A673 (cell line): ENCODE measurements around the gene AMBRA1. TPM values are rescaled to one million over a fixed set of nuclear protein-coding genes. Genes with fewer than 3 reads are reported as not detected.

Experiments
- BruUV-seq: library from RNA; stranded (reverse); fragments of 400-500 nt; replicated peaks from 2 replicates; lab custom pipeline; 2021; lab: Mats Ljungman, UMichigan
- CTCF ChIA-PET: fragments of 300-600 bp; sonication (Branson Sonifier 250); formaldehyde crosslinking; loops from one replicate; lab custom pipeline; 2022; ENCODE audit warnings: antibody characterized with exemption; lab: Charles Lee
- POLR2A ChIA-PET: fragments of 300-600 bp; sonication (Branson Sonifier 250); formaldehyde crosslinking; loops from one replicate; lab custom pipeline; 2022; ENCODE audit warnings: antibody characterized with exemption; ENCODE audit not compliant: low non-redundant PET; lab: Charles Lee
- DNase-seq: peaks from one replicate; pipeline ENCODE4 v3.0.0-alpha.2; 2015; ENCODE audit warnings: low spot score
- H3K27ac ChIP-seq: fragments of 200-600 bp; sonication (generic); 2 replicates; pipeline ENCODE4 v1.5.1; 2016; ENCODE audit warnings: mixed run types, low read depth, mild to moderate bottlenecking, mixed read lengths, antibody characterized with exemption, low read length; ENCODE audit not compliant: poor library complexity, severe bottlenecking
- H3K27me3 ChIP-seq: fragments of 200-600 bp; sonication (generic); replicated peaks from 2 replicates; pipeline ENCODE4 v1.6.1; 2017; ENCODE audit warnings: mixed run types, low read depth, mild to moderate bottlenecking, mixed read lengths, antibody characterized with exemption, low read length; ENCODE audit not compliant: insufficient read depth, poor library complexity
- H3K36me3 ChIP-seq: fragments of 200-600 bp; sonication (generic); 2 replicates; pipeline ENCODE4 v1.6.1; 2016; ENCODE audit warnings: mixed run types, mild to moderate bottlenecking, mixed read lengths, antibody characterized with exemption, low read length; ENCODE audit not compliant: insufficient read depth, poor library complexity, severe bottlenecking
- H3K4me1 ChIP-seq: fragments of 200-600 bp; sonication (generic); 2 replicates; pipeline ENCODE4 v1.6.1; 2017; ENCODE audit warnings: mixed run types, mild to moderate bottlenecking, mixed read lengths, antibody characterized with exemption, low read length; ENCODE audit not compliant: insufficient read depth, poor library complexity, severe bottlenecking
- H3K4me3 ChIP-seq: fragments of 200-600 bp; sonication (generic); 2 replicates; pipeline ENCODE4 v1.5.1; 2016; ENCODE audit warnings: low read depth, mixed run types, mild to moderate bottlenecking, mixed read lengths, low read length; ENCODE audit not compliant: poor library complexity, severe bottlenecking
- H3K9me3 ChIP-seq: fragments of 200-600 bp; sonication (generic); 2 replicates; pipeline ENCODE4 v1.6.1; 2016; ENCODE audit warnings: mixed run types, low read depth, mild to moderate bottlenecking, mixed read lengths, antibody characterized with exemption, low read length; ENCODE audit not compliant: poor library complexity, severe bottlenecking
- CTCF ChIP-seq: fragments of 300-800, 200-600 bp; sonication (generic); conservative IDR thresholded peaks from 2 replicates; pipeline ENCODE4 v1.5.1; 2017; ENCODE audit warnings: low read depth, mild to moderate bottlenecking, antibody characterized with exemption, low read length, moderate library complexity, mixed read lengths
- EZH2 ChIP-seq: fragments of 200-600 bp; sonication (generic); IDR thresholded peaks from 2 replicates; pipeline ENCODE4 v1.6.1; 2017; ENCODE audit warnings: borderline replicate concordance, low read depth, mild to moderate bottlenecking, mixed read lengths, antibody characterized with exemption, low read length; ENCODE audit not compliant: poor library complexity, severe bottlenecking
- intact Hi-C: fragments of 100-400 bp; cut with micrococcal nuclease; formaldehyde crosslinking; loops from one replicate; pipeline ENCODE4 v1.10.0; 2022; ENCODE audit not compliant: unreplicated experiment
- total RNA-seq: library from RNA; stranded (reverse); gene quantifications from 2 replicates; pipeline ENCODE4 v1.2.3, GENCODE V29; 2021

AMBRA1 gene
- total RNA-seq, 1 experiment from 2014 or later, result 78.1 TPM

GRCh38 chr11:46421257-46421880 lies 172.5 kb downstream of the AMBRA1 start:
- intact Hi-C loops, result no loop called here
- no peak for DNase-seq
- ChIA-PET CTCF (no interaction called here), POLR2A (no interaction called here)
- TF ChIP-seq EZH2, result no peak
- TF ChIP-seq CTCF, result no peak
- BruUV-seq, result no TSS peak
- H3K9me3 ChIP-seq, result no peaks in the 10 kb centered on the region
- peaks cover 8% of the 10 kb centered on the region for H3K4me1 ChIP-seq
- no peak overlapping the region for H3K27ac ChIP-seq
- no peaks in the 10 kb centered on the region for H3K27me3 ChIP-seq
- H3K4me3 ChIP-seq, result no peak overlapping the region
- H3K36me3 ChIP-seq, result peaks cover 7% of the 10 kb centered on the region

DNA sequence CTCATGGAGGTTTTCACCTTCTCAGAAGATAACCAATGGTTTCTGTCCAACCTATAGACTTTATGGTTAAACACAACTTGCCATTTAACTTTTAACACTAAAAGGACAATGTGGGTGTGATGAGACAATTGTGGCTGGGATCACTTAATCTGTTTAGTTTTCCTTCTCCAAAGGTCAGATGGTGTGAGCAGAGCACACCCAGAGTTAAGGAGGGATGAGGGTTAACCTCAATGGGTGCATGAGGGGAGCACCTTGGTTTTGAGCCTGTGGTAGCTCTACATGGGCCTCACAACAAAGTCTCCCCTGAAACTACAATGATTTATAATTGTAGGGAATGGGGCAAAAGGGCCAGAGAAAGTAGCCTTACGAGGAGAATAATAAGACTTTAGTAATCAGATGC lies 173.3 kb downstream of the AMBRA1 start:
- BruUV-seq, result no TSS peak
- DNase-seq, result no peak
- H3K27me3 ChIP-seq, result no peaks in the 10 kb centered on the region
- H3K27ac ChIP-seq, result no peak overlapping the region
- H3K4me1 ChIP-seq, result peaks cover 4% of the 10 kb centered on the region
- H3K9me3 ChIP-seq, result no peaks in the 10 kb centered on the region
- H3K36me3 ChIP-seq, result peaks cover 7% of the 10 kb centered on the region
- H3K4me3 ChIP-seq, result no peak overlapping the region
- intact Hi-C loops, result no loop called here
- POLR2A ChIA-PET, result no interaction called here
- TF ChIP-seq EZH2, result no peak
- TF ChIP-seq CTCF, result no peak
- CTCF ChIA-PET, result no interaction called here

DNA sequence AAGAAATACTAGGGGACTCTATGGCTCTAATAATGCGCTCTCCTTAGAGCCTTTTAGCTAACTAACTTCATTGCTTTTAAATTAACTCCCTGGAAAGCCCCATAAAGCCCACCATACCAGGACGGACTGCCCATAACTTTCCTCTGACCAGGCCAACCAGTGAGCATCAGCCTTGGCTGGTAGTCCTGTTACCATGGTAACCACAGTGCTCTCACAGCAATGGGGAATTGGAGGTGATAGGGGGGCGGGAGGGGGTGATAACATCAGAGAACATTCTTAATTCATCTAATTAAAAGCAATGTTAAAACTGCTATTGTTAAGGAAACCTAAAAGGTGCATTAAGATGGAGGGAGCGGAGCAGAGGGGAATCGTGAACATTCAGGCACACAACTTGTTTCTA lies 175.1 kb downstream of the AMBRA1 start:
- no peak overlapping the region for H3K4me3 ChIP-seq
- H3K36me3 ChIP-seq, result peaks cover 7% of the 10 kb centered on the region
- POLR2A ChIA-PET, result interaction anchor here (0.6 to 0.7 kb wide), 2 partner anchors 12 to 73 kb away, joined by 3 read pairs; no protein-coding TSS in a partner anchor
- H3K4me1 ChIP-seq, result peaks cover 19% of the 10 kb centered on the region
- H3K9me3 ChIP-seq, result no peaks in the 10 kb centered on the region
- no peaks in the 10 kb centered on the region for H3K27me3 ChIP-seq
- no peak for DNase-seq
- no TSS peak for BruUV-seq
- H3K27ac ChIP-seq, result no peak overlapping the region
- intact Hi-C loops, result no loop called here
- CTCF ChIA-PET, result no interaction called here
- no peak for TF ChIP-seq EZH2
- TF ChIP-seq CTCF, result no peak
